K562 (cell line): ENCODE data around the gene ZGLP1. TPM values are rescaled to one million over a fixed set of nuclear protein-coding genes. Genes with fewer than 3 reads are reported as not detected.

Experiments used
- CAMTA2 ChIP-seq: fragments of 250-450 bp; sonication (Bioruptor Pico); conservative IDR thresholded peaks from 2 replicates; pipeline ENCODE4 v1.5.1; 2022
- COPS2 ChIP-seq: fragments of 450-650 bp; conservative IDR thresholded peaks from 2 replicates; pipeline ENCODE4 v1.6.1; 2016; ENCODE audit warnings: mild to moderate bottlenecking, moderate library complexity
- CTBP1 ChIP-seq: fragments of 450-650 bp; IDR thresholded peaks from 2 replicates; pipeline ENCODE4 v1.6.1; 2016; ENCODE audit warnings: borderline replicate concordance
- FIP1L1 ChIP-seq: fragments of 200-400 bp; formaldehyde crosslinking; IDR thresholded peaks from 2 replicates; pipeline ENCODE4 v1.6.1; 2018; ENCODE audit warnings: mild to moderate bottlenecking, low read depth, low read length; ENCODE audit not compliant: poor library complexity, severe bottlenecking
- HNRNPL ChIP-seq: fragments of 200-400 bp; formaldehyde crosslinking; IDR thresholded peaks from 2 replicates; pipeline ENCODE4 v1.6.1; 2017; ENCODE audit warnings: low read depth, mild to moderate bottlenecking, low read length
- KLF16 ChIP-seq: IDR thresholded peaks from 2 replicates; pipeline ENCODE4 v1.6.1; 2016; ENCODE audit warnings: antibody characterized with exemption
- LCOR ChIP-seq: sonication (generic); formaldehyde crosslinking; IDR thresholded peaks from 2 replicates; pipeline ENCODE4 v1.8.0; 2022; ENCODE audit warnings: mild to moderate bottlenecking, missing genetic modification reagents
- MXI1 ChIP-seq: IDR thresholded peaks from 2 replicates; pipeline ENCODE4 v1.6.1; 2011; ENCODE audit warnings: low read depth, mild to moderate bottlenecking, improper control_type of control experiment, low read length
- NFIC ChIP-seq: fragments of 450-650 bp; IDR thresholded peaks from 2 replicates; pipeline ENCODE4 v1.6.1; 2017; ENCODE audit warnings: mild to moderate bottlenecking, inconsistent platforms
- POLR2A ChIP-seq: fragments of 450-650 bp; conservative IDR thresholded peaks from 2 replicates; pipeline ENCODE4 v1.6.1; 2016
- RB1 ChIP-seq: fragments of 450-650 bp; IDR thresholded peaks from 2 replicates; pipeline ENCODE4 v1.6.1; 2017; ENCODE audit warnings: low read depth, mild to moderate bottlenecking
- SIN3A ChIP-seq, 2 experiments: fragments of 150-350 bp in 1 of 2; IDR thresholded peaks; 2 replicates each; pipeline ENCODE4 v1.6.1; 2011 to 2016; ENCODE audit warnings: borderline replicate concordance in 2 of 2, low read depth in 2 of 2, low read length in 2 of 2, mild to moderate bottlenecking in 2 of 2, moderate library complexity in 2 of 2; ENCODE audit not compliant: control insufficient read depth in 1 of 2
- XRCC3 ChIP-seq: fragments of 450-650 bp; IDR thresholded peaks from 2 replicates; pipeline ENCODE4 v1.6.1; 2017; ENCODE audit warnings: mild to moderate bottlenecking, moderate library complexity
- ZBTB7A ChIP-seq: IDR thresholded peaks from 2 replicates; pipeline ENCODE4 v1.6.1; 2011; ENCODE audit warnings: low read depth, mild to moderate bottlenecking, low read length, moderate library complexity, borderline replicate concordance; ENCODE audit not compliant: control insufficient read depth
- ZFP36 ChIP-seq: fragments of 150-350 bp; IDR thresholded peaks from 2 replicates; pipeline ENCODE4 v1.6.1; 2018; ENCODE audit warnings: low read length, low read depth; ENCODE audit not compliant: partially characterized antibody
- ZNF766 ChIP-seq: fragments of 200-800 bp; sonication (Bioruptor generic); conservative IDR thresholded peaks from 2 replicates; pipeline ENCODE4 v1.6.1; 2016; ENCODE audit warnings: missing genetic modification characterization, missing compliant biosample characterization
- ZNF77 ChIP-seq: fragments of 250-450 bp; sonication (Bioruptor Pico); IDR thresholded peaks from 2 replicates; pipeline ENCODE4 v1.5.0; 2020
- polyA plus RNA-seq, 8 experiments: library from polyadenylated mRNA; depleted of rRNA in 4 of 8; stranded (reverse) in 5 of 8; unstranded in 3 of 8; fragments of >200 nt; fragmentation: Nextera tagmentation in 2 of 8; fragmentation: Illumina TruSeq in 1 of 8; extraction: Ambion mirVana in 2 of 8; extraction: Trizol in 1 of 8; gene quantifications; 2 replicates each; pipeline versions ENCODE4 v1.2.1 to v1.2.3, GENCODE V29; 2011 to 2014; ENCODE audit warnings: inconsistent platforms in 1 of 8, missing spikeins in 1 of 8
- total RNA-seq, 7 experiments: library from RNA; depleted of rRNA in 6 of 7; stranded (reverse); fragments of >200 nt in 6 of 7; fragmentation: Illumina TruSeq in 2 of 7; extraction: Trizol in 2 of 7; gene quantifications; 2 replicates each; pipeline versions ENCODE4 v1.2.1 to v1.2.3, GENCODE V29; 2011 to 2021; ENCODE audit warnings: low replicate concordance in 1 of 7
- TF ChIP-seq, protein P1 (sequence below): fragments of 450-650 bp; IDR thresholded peaks from 2 replicates; pipeline ENCODE4 v1.6.1; 2018; ENCODE audit not compliant: partially characterized antibody
- TF ChIP-seq, protein P2 (sequence below): fragments of 250-450 bp; sonication (Bioruptor Pico); IDR thresholded peaks from 2 replicates; pipeline ENCODE4 v1.4.0; 2020; ENCODE audit warnings: mild to moderate bottlenecking, moderate library complexity
- TF ChIP-seq, protein P3 (sequence below): fragments of 250-450 bp; sonication (Bioruptor Pico); IDR thresholded peaks from 2 replicates; pipeline ENCODE4 v1.8.0; 2022; ENCODE audit warnings: moderate library complexity, mild to moderate bottlenecking, inconsistent platforms
- TF ChIP-seq, protein P4 (sequence below): fragments of 250-450 bp; sonication (Bioruptor Pico); IDR thresholded peaks from 2 replicates; pipeline ENCODE4 v1.6.1; 2021; ENCODE audit warnings: mild to moderate bottlenecking

ZGLP1 gene
- total and polyA plus RNA-seq, 9 of the 15 experiments (the other 6 are each of a cell fraction or from before 2014, with no cell fraction given) = 0.24 to 4.5 (median 2.2) TPM

DNA sequence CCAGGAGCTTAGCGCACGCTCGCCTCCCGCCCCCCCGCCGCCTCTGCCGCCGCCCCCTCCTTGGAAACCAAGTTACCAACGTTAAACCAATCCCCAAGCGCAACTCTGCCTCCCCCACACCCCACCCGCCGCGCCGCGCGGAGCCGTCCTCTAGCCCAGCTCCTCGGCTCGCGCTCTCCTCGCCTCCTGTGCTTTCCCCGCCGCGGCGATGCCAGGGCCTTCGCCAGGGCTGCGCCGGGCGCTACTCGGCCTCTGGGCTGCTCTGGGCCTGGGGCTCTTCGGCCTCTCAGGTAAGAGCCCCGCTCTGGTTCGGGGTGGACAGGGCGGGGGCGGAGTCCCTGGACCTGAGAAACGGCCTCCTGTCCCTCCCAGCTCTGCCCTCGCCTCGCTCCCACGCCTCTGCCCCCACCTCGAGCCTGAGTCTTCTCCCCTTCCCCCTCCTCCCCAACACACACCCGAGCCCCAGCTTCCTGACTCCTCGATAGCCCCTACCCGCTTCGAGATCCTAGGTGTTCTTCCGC is 19.7 kb downstream of the ZGLP1 start, which contains the start of gene ICAM5 (continued):
- no peak for TF ChIP-seq MXI1
- peak; percentile 29 for TF ChIP-seq ZFP36
- peak; percentile 56; the same call in 1 of the 2 replicates for TF ChIP-seq POLR2A
- no peak for TF ChIP-seq LCOR (CRISPR knock-in tag)
- TF ChIP-seq ZNF77 = no peak
- peak in 1 of 2 experiments; percentile 43; a peak in 2 of 4 replicates for TF ChIP-seq SIN3A (IDR thresholded peaks at IDR 0.05; ENCODE audit: borderline replicate concordance in 2 of 2, control insufficient read depth in 1 of 2, low read depth in 2 of 2, low read length in 2 of 2)
- TF ChIP-seq, protein P1, sequence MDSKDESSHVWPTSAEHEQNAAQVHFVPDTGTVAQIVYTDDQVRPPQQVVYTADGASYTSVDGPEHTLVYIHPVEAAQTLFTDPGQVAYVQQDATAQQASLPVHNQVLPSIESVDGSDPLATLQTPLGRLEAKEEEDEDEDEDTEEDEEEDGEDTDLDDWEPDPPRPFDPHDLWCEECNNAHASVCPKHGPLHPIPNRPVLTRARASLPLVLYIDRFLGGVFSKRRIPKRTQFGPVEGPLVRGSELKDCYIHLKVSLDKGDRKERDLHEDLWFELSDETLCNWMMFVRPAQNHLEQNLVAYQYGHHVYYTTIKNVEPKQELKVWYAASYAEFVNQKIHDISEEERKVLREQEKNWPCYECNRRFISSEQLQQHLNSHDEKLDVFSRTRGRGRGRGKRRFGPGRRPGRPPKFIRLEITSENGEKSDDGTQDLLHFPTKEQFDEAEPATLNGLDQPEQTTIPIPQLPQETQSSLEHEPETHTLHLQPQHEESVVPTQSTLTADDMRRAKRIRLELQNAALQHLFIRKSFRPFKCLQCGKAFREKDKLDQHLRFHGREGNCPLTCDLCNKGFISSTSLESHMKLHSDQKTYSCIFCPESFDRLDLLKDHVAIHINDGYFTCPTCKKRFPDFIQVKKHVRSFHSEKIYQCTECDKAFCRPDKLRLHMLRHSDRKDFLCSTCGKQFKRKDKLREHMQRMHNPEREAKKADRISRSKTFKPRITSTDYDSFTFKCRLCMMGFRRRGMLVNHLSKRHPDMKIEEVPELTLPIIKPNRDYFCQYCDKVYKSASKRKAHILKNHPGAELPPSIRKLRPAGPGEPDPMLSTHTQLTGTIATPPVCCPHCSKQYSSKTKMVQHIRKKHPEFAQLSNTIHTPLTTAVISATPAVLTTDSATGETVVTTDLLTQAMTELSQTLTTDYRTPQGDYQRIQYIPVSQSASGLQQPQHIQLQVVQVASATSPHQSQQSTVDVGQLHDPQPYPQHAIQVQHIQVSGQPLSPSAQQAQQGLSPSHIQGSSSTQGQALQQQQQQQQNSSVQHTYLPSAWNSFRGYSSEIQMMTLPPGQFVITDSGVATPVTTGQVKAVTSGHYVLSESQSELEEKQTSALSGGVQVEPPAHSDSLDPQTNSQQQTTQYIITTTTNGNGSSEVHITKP = no peak
- no peak; the same call in 1 of the 2 replicates for TF ChIP-seq ZNF766 (CRISPR knock-in tag)
- TF ChIP-seq, protein P2, sequence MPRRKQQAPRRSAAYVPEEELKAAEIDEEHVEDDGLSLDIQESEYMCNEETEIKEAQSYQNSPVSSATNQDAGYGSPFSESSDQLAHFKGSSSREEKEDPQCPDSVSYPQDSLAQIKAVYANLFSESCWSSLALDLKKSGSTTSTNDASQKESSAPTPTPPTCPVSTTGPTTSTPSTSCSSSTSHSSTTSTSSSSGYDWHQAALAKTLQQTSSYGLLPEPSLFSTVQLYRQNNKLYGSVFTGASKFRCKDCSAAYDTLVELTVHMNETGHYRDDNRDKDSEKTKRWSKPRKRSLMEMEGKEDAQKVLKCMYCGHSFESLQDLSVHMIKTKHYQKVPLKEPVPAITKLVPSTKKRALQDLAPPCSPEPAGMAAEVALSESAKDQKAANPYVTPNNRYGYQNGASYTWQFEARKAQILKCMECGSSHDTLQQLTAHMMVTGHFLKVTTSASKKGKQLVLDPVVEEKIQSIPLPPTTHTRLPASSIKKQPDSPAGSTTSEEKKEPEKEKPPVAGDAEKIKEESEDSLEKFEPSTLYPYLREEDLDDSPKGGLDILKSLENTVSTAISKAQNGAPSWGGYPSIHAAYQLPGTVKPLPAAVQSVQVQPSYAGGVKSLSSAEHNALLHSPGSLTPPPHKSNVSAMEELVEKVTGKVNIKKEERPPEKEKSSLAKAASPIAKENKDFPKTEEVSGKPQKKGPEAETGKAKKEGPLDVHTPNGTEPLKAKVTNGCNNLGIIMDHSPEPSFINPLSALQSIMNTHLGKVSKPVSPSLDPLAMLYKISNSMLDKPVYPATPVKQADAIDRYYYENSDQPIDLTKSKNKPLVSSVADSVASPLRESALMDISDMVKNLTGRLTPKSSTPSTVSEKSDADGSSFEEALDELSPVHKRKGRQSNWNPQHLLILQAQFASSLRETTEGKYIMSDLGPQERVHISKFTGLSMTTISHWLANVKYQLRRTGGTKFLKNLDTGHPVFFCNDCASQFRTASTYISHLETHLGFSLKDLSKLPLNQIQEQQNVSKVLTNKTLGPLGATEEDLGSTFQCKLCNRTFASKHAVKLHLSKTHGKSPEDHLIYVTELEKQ = no peak
- TF ChIP-seq ZBTB7A = peak; percentile 38; the same call in 1 of the 2 replicates
- peak; percentile 47; the same call in 1 of the 2 replicates for TF ChIP-seq CTBP1
- no peak for TF ChIP-seq FIP1L1
- peak; percentile 87 for TF ChIP-seq HNRNPL
- no peak for TF ChIP-seq XRCC3
- TF ChIP-seq RB1 = peak; percentile 34; the same call in 1 of the 2 replicates
- TF ChIP-seq, protein P3, sequence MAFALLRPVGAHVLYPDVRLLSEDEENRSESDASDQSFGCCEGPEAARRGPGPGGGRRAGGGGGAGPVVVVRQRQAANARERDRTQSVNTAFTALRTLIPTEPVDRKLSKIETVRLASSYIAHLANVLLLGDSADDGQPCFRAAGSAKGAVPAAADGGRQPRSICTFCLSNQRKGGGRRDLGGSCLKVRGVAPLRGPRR (CRISPR knock-in tag) = no peak
- TF ChIP-seq COPS2 = no peak
- 0 out of 2 replicates have a peak, but pooled peaks have one; percentile 68 for TF ChIP-seq CAMTA2
- TF ChIP-seq NFIC = no peak
- no peak for TF ChIP-seq KLF16
- TF ChIP-seq, protein P4, sequence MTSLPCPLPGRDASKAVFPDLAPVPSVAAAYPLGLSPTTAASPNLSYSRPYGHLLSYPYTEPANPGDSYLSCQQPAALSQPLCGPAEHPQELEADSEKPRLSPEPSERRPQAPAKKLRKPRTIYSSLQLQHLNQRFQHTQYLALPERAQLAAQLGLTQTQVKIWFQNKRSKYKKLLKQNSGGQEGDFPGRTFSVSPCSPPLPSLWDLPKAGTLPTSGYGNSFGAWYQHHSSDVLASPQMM (CRISPR knock-in tag) = no peak
